K562 (cell line): ENCODE data around the gene GZMM. TPM values are rescaled to one million over a fixed set of nuclear protein-coding genes. Genes with fewer than 3 reads are reported as not detected.

Experiments used
- HNRNPL ChIP-seq: fragments of 200-400 bp; formaldehyde crosslinking; IDR thresholded peaks from 2 replicates; pipeline ENCODE4 v1.6.1; 2017; ENCODE audit warnings: low read depth, mild to moderate bottlenecking, low read length
- KAT2B ChIP-seq: IDR thresholded peaks from one replicate; pipeline ENCODE4 v1.6.1; 2012; ENCODE audit warnings: low read depth, mild to moderate bottlenecking, control low read depth, inconsistent platforms, low read length, moderate library complexity
- KLF16 ChIP-seq: IDR thresholded peaks from 2 replicates; pipeline ENCODE4 v1.6.1; 2016; ENCODE audit warnings: antibody characterized with exemption
- LEF1 ChIP-seq: fragments of 450-650 bp; IDR thresholded peaks from 2 replicates; pipeline ENCODE4 v1.6.1; 2016; ENCODE audit warnings: mild to moderate bottlenecking
- MAFF ChIP-seq: IDR thresholded peaks from 2 replicates; pipeline ENCODE4 v1.6.1; 2012; ENCODE audit warnings: low read length, improper control_type of control experiment
- PRDM10 ChIP-seq: fragments of 450-650 bp; IDR thresholded peaks from 2 replicates; pipeline ENCODE4 v1.6.1; 2018; ENCODE audit not compliant: partially characterized antibody
- RAD21 ChIP-seq, 2 experiments: fragments of 250-450 bp in 1 of 2; fragments of 450-650 bp in 1 of 2; sonication (Bioruptor Pico) in 1 of 2; formaldehyde crosslinking in 1 of 2; IDR thresholded peaks in 1 of 2; conservative IDR thresholded peaks in 1 of 2; 2 replicates each; pipeline versions ENCODE4 v1.4.0 to v1.8.0; 2020 to 2022; ENCODE audit warnings: mild to moderate bottlenecking in 2 of 2, moderate library complexity in 1 of 2
- SETDB1 ChIP-seq: IDR thresholded peaks from one replicate; pipeline ENCODE4 v1.6.1; 2012; ENCODE audit warnings: low read length, control low read depth, inconsistent platforms
- SLC30A9 ChIP-seq: fragments of 250-450 bp; sonication (Bioruptor Pico); IDR thresholded peaks from 2 replicates; pipeline ENCODE4 v1.8.0; 2022; ENCODE audit warnings: mild to moderate bottlenecking, moderate library complexity
- SMARCA4 ChIP-seq: fragments of 450-650 bp; IDR thresholded peaks from 2 replicates; pipeline ENCODE4 v1.6.1; 2016
- SNIP1 ChIP-seq: fragments of 450-650 bp; IDR thresholded peaks from 2 replicates; pipeline ENCODE4 v1.7.1; 2017; ENCODE audit warnings: low read depth, mild to moderate bottlenecking
- SNRNP70 ChIP-seq: fragments of 200-400 bp; formaldehyde crosslinking; optimal IDR thresholded peaks from 2 replicates; pipeline ENCODE3; 2017; ENCODE audit warnings: low read depth, low read length
- SP2 ChIP-seq: IDR thresholded peaks from 2 replicates; pipeline ENCODE4 v1.6.1; 2011; ENCODE audit warnings: mild to moderate bottlenecking, low read depth, low read length, moderate library complexity; ENCODE audit not compliant: poor library complexity, severe bottlenecking; ENCODE audit errors: extremely low read depth
- SRSF3 ChIP-seq: fragments of 200-400 bp; formaldehyde crosslinking; IDR thresholded peaks from 2 replicates; pipeline ENCODE4 v1.6.1; 2016; ENCODE audit warnings: mild to moderate bottlenecking, low read length, moderate library complexity; ENCODE audit not compliant: insufficient read depth
- SUPT5H ChIP-seq: fragments of 450-650 bp; IDR thresholded peaks from 2 replicates; pipeline ENCODE4 v1.6.1; 2016
- ZBTB9 ChIP-seq: fragments of 450-650 bp; formaldehyde crosslinking; IDR thresholded peaks from 2 replicates; pipeline ENCODE4 v1.4.0; 2020; ENCODE audit warnings: mild to moderate bottlenecking, moderate library complexity
- ZC3H4 ChIP-seq: sonication (generic); formaldehyde crosslinking; IDR thresholded peaks from 2 replicates; pipeline ENCODE4 v1.9.0; 2021; ENCODE audit warnings: missing genetic modification reagents, borderline replicate concordance
- ZKSCAN3 ChIP-seq: fragments of 250-450 bp; sonication (Bioruptor Pico); IDR thresholded peaks from 2 replicates; pipeline ENCODE4 v1.4.0; 2020
- polyA plus RNA-seq, 8 experiments: library from polyadenylated mRNA; depleted of rRNA in 4 of 8; stranded (reverse) in 5 of 8; unstranded in 3 of 8; fragments of >200 nt; fragmentation: Nextera tagmentation in 2 of 8; fragmentation: Illumina TruSeq in 1 of 8; extraction: Ambion mirVana in 2 of 8; extraction: Trizol in 1 of 8; gene quantifications; 2 replicates each; pipeline versions ENCODE4 v1.2.1 to v1.2.3, GENCODE V29; 2011 to 2014; ENCODE audit warnings: inconsistent platforms in 1 of 8, missing spikeins in 1 of 8
- total RNA-seq, 7 experiments: library from RNA; depleted of rRNA in 6 of 7; stranded (reverse); fragments of >200 nt in 6 of 7; fragmentation: Illumina TruSeq in 2 of 7; extraction: Trizol in 2 of 7; gene quantifications; 2 replicates each; pipeline versions ENCODE4 v1.2.1 to v1.2.3, GENCODE V29; 2011 to 2021; ENCODE audit warnings: low replicate concordance in 1 of 7

The GZMM gene
- total and polyA plus RNA-seq, 9 of the 15 experiments (the other 6 are each of a cell fraction or from before 2014, with no cell fraction given) = 0.08 to 2.6 (median 0.70) TPM; not detected in 2

- 0 out of 2 replicates have a peak, but pooled peaks have one; percentile 6 for TF ChIP-seq KLF16
- TF ChIP-seq SNIP1 = no peak
- no peak for TF ChIP-seq MAFF
- peak; percentile 49; the same call in 1 of the 2 replicates for TF ChIP-seq ZBTB9
- TF ChIP-seq LEF1 = no peak
- no peak for TF ChIP-seq SLC30A9
- TF ChIP-seq HNRNPL = peak; percentile 78; the same call in 1 of the 2 replicates
- no peak for TF ChIP-seq ZKSCAN3
- no peak for TF ChIP-seq KAT2B
- TF ChIP-seq SRSF3 = no peak
- peak; percentile 80 for TF ChIP-seq SUPT5H
- no peak for TF ChIP-seq SETDB1
- peak; percentile 37 to 74; a peak in 3 of 4 replicates for TF ChIP-seq RAD21 (CRISPR knock-in tag; conservative IDR thresholded peaks at IDR 0.05 in 1 of 2, IDR thresholded peaks at IDR 0.05 in 1 of 2)
- no peak for TF ChIP-seq ZC3H4 (CRISPR knock-in tag)
- TF ChIP-seq SNRNP70 = no peak
- no peak for TF ChIP-seq SMARCA4
- no peak for TF ChIP-seq SP2
- no peak for TF ChIP-seq PRDM10
These were observed 40.6 kb downstream of the GZMM start (continued) for GRCh38 chr19:584240-585001.
